HEK293 (cell line): ENCODE results near the gene MLLT3.

Source experiments
- CTCF ChIP-seq: fragments of 450-650 bp; formaldehyde crosslinking; IDR thresholded peaks from 2 replicates; pipeline ENCODE4 v1.5.1; 2016; ENCODE audit warnings: missing biosample characterization, missing genetic modification characterization
- HOXC10 ChIP-seq: sonication (generic); formaldehyde crosslinking; IDR thresholded peaks from 2 replicates; pipeline ENCODE4 v1.8.1; 2023; ENCODE audit warnings: mild to moderate bottlenecking, missing genetic modification reagents
- MYNN ChIP-seq: fragments of 450-650 bp; formaldehyde crosslinking; IDR thresholded peaks from 2 replicates; pipeline ENCODE4 v1.5.1; 2016; ENCODE audit warnings: missing biosample characterization, missing genetic modification characterization, borderline replicate concordance
- PRDM10 ChIP-seq: fragments of 450-650 bp; formaldehyde crosslinking; IDR thresholded peaks from 2 replicates; pipeline ENCODE4 v1.5.1; 2016; ENCODE audit warnings: missing biosample characterization, missing genetic modification characterization
- ZBTB17 ChIP-seq: fragments of 450-650 bp; formaldehyde crosslinking; IDR thresholded peaks from 2 replicates; pipeline ENCODE4 v1.5.1; 2016; ENCODE audit warnings: missing biosample characterization, missing genetic modification characterization
- ZBTB26 ChIP-seq: fragments of 450-650 bp; formaldehyde crosslinking; optimal IDR thresholded peaks from 2 replicates; pipeline ENCODE3; 2016; ENCODE audit warnings: missing biosample characterization, mild to moderate bottlenecking, missing genetic modification characterization
- ZBTB49 ChIP-seq: fragments of 450-650 bp; formaldehyde crosslinking; IDR thresholded peaks from 2 replicates; pipeline ENCODE4 v1.5.1; 2016; ENCODE audit warnings: missing biosample characterization, missing genetic modification characterization, low read depth
- ZNF114 ChIP-seq: fragments of 450-650 bp; formaldehyde crosslinking; IDR thresholded peaks from 2 replicates; pipeline ENCODE4 v1.5.0; 2017; ENCODE audit warnings: missing biosample characterization, missing genetic modification characterization
- ZNF274 ChIP-seq, 2 experiments: fragments of 200-500 bp in 1 of 2; fragments of 450-650 bp in 1 of 2; sonication (Bioruptor generic) in 1 of 2; formaldehyde crosslinking in 1 of 2; IDR thresholded peaks; 2 replicates each; pipeline versions ENCODE4 v1.5.1 to v1.6.1; 2014 to 2016; ENCODE audit warnings: borderline replicate concordance in 1 of 2, inconsistent platforms in 1 of 2, low read length in 1 of 2, missing biosample characterization in 1 of 2, missing genetic modification characterization in 1 of 2
- ZNF660 ChIP-seq: fragments of 450-650 bp; IDR thresholded peaks from 2 replicates; pipeline ENCODE4 v1.5.1; 2018; ENCODE audit warnings: missing biosample characterization, mild to moderate bottlenecking, missing genetic modification characterization

GRCh38 chr9:20466328-20467008, 155.8 kb downstream of the MLLT3 start:
- TF ChIP-seq ZNF114 (tag by site-specific recombination) (no peak), MYNN (tag by site-specific recombination) (no peak), ZBTB26 (no peak), ZBTB49 (tag by site-specific recombination) (no peak), HOXC10 (no peak), CTCF (tag by site-specific recombination) (no peak), ZNF660 (tag by site-specific recombination) (no peak), ZBTB17 (tag by site-specific recombination) (no peak), PRDM10 (no peak), ZNF274 (IDR thresholded peaks at IDR 0.05; ENCODE audit: low read length) (no peak), ZNF274 (tag by site-specific recombination; IDR thresholded peaks at IDR 0.05; ENCODE audit: borderline replicate concordance) (no peak)
